HAP-1 (cell line): ENCODE measurements around the gene ZNF799.
A peak's percentile ranks its signal among the peaks of the same experiment; 100 is the strongest.
"Not testable (repeated sequence)": the region's sequence is repeated elsewhere in the genome, so short reads cannot be mapped to it uniquely, and the experiment has no call there.

ENCODE experiments used
- DNase-seq, 2 experiments: peaks; one replicate each; pipeline ENCODE4 v3.0.0-alpha.2; 2016 to 2020; ENCODE audit warnings: low spot score in 2 of 2
- H3K27me3 ChIP-seq: fragments of 250-450 bp; sonication (Bioruptor Pico); 2 replicates; pipeline ENCODE4 v1.5.1; 2020; ENCODE audit warnings: low read depth, mild to moderate bottlenecking, moderate library complexity
- H3K36me3 ChIP-seq: fragments of 250-450 bp; sonication (Bioruptor Pico); replicated peaks from 2 replicates; pipeline ENCODE4 v1.5.1; 2020; ENCODE audit warnings: mild to moderate bottlenecking
- H3K4me1 ChIP-seq: fragments of 250-450 bp; sonication (Bioruptor Pico); 2 replicates; pipeline ENCODE4 v1.5.1; 2020; ENCODE audit warnings: mild to moderate bottlenecking
- H3K4me3 ChIP-seq: fragments of 250-450 bp; sonication (Bioruptor Pico); 2 replicates; pipeline ENCODE4 v1.5.1; 2020; ENCODE audit warnings: mild to moderate bottlenecking, moderate library complexity
- H3K9me3 ChIP-seq: fragments of 250-450 bp; sonication (Bioruptor Pico); 2 replicates; pipeline ENCODE4 v1.5.1; 2020; ENCODE audit warnings: mild to moderate bottlenecking, moderate library complexity
- in situ Hi-C: fragments of 300-500 bp; cut with MboI; formaldehyde crosslinking; loops from 3 replicates; pipeline ENCODE4 v1.14.3; 2020; ENCODE audit warnings: low sequenced_read_pairs, inconsistent platforms, mixed read lengths

ZNF799 gene

DNA sequence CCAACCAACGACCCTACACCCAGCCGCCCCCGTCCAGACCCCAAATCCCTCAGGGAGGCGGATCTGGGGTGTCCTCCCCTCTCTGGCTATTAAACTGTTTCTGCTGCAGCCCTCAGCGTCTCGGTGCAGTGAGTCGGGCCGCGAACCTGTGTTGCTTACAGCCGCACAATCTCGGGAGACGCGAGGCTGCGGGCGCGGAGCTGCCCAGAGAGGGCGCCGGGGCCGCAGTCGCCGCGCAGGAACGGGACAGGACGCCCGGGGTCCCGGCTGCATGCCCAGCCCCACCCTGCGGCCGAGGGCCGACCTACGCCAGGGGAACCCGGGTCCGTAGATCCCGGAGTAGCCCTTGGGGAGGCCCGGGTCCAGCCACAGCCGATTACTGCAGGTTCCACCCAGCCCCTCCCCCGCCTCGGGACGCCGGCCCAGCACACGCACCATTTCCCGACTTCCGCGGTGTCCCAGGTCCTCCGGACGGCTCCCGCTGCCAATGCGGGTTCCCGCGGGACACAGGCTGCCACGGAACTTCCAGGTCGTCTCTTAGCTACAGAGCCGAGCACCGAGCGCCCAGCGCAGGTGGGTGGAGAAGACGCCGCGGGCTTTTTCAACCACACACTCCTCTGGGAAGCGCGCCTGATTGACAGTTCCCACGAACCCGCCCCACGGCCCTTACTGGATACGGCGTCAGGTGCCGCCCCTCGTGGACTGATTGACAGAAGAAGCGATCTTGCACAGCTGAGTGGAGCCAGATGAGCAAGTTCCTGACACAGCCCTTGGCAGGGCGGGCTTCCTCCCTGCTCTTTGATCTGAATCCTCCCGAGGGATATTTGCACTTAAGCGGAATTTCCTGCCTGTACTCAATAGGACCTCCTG is at the start of gene ZNF799:
TSS of gene ZNF799 (minus strand) at position 639 of the 870 bp plus-strand sequence. CDS start at position 438, 201 bp downstream.
- in situ Hi-C loops: no loop called here

DNA sequence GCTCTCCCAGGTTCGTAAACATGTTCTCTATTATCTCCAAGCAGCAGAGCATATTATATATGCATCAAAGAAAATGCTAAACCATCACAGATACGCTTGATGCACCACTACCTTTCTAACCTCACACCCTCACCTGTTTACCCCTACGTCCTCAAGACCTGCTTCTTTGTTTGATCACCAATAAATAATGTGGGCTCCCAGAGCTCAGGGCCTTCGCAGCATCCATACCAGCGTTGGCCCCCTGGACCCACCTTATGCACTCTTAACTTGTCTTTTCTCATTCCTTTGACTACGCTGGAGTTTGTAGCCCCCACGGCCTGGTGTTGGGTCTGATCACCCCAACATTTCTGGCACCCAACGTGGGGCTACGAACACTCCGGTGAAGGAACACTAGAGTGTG is 49.8 kb upstream of the ZNF799 start:
- peaks cover 5% of the 10 kb centered on the region; the same call in 1 of the 2 replicates for H3K9me3 ChIP-seq
- H3K36me3 ChIP-seq: no peaks in the 10 kb centered on the region
- H3K4me1 ChIP-seq: no peaks in the 10 kb centered on the region
- H3K27me3 ChIP-seq: no peaks in the 10 kb centered on the region
- in situ Hi-C loops: no loop called here
- no peak for DNase-seq
- H3K4me3 ChIP-seq: no peak overlapping the region

More for the DNA sequence above, at the start of gene ZNF799:
- no peaks in the 10 kb centered on the region for H3K9me3 ChIP-seq
- H3K27me3 ChIP-seq: no peaks in the 10 kb centered on the region
- DNase-seq: peak; percentile 91 to 98
- H3K36me3 ChIP-seq: no peaks in the 10 kb centered on the region
- H3K4me3 ChIP-seq: peak within 1 kb of the TSS; percentile 81
- no peaks in the 10 kb centered on the region for H3K4me1 ChIP-seq

DNA sequence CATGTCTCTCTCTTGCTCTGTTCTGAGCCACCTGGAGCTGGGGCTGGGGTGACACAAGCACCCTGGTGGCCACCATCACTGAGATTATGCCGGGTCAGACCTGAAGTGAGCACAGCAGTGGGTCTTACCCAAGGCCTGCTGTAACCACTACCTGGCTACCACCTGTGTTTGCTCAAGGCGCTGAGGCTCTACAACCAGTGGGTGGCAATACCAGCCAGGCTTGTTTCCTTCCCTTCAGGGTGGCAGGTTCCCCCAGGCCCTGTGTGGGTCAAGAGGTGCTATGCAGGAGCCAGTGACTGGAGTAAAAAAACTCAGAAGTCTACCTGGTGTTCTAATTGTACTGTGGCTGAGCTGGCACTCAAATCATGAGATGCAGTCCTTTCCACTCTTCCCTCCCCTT is 47.7 kb upstream of the ZNF799 start:
- Histone ChIP-seq H3K9me3 (0 out of 2 replicates have a peak, but pooled peaks cover 4% of the 10 kb centered on the region), H3K4me3 (no peak overlapping the region), H3K36me3 (no peaks in the 10 kb centered on the region), H3K27me3 (no peaks in the 10 kb centered on the region), H3K4me1 (no peaks in the 10 kb centered on the region)
- no peak for DNase-seq
- in situ Hi-C loops: no loop called here

DNA sequence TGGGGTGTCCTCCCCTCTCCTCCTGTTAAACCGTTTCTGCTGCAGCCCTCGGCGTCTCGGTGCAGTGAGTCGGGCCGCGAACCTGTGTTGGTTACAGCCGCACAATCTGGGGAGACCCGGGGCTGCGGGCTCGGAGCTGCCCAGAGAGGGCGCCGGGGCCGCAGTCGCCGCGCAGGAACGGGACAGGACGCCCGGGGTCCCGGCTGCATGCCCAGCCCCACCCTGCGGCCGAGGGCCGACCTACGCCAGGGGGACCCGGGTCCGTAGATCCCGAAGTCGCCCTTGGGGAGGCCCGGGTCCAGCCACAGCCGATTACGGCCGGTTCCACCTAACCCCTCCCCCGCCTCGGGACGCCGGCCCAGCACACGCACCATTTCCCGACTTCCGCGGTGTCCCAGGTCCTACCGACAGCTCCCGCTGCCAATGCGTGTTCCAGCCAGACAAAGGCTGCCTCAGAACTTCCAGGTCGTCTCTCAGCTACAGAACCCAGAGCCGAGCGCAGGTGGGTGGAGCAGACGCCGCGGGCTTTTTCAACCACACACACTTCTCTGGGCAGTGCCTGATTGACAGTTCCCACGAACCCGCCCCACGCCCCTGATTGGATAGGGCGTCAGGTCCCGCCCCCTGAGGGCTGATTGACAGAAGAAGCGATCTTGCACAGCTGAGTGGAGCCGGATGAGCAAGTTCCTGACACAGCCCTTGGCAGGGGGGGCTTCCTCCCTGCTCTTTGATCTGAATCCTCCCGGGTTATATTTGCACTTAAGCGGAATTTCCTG is 39.7 kb upstream of the ZNF799 start, which contains the start of gene ZNF443:
TSS of gene ZNF443 (minus strand) at position 481 of the 776 bp plus-strand sequence. CDS start at position 374, 107 bp downstream.
- Histone ChIP-seq H3K9me3 (0 out of 2 replicates have a peak, but pooled peaks cover 4% of the 10 kb centered on the region), H3K4me3 (peak within 1 kb of the TSS; percentile 69), H3K27me3 (no peaks in the 10 kb centered on the region), H3K4me1 (no peaks in the 10 kb centered on the region), H3K36me3 (no peaks in the 10 kb centered on the region)
- peak; percentile 99 to 100 for DNase-seq
- in situ Hi-C loops: no loop called here

DNA sequence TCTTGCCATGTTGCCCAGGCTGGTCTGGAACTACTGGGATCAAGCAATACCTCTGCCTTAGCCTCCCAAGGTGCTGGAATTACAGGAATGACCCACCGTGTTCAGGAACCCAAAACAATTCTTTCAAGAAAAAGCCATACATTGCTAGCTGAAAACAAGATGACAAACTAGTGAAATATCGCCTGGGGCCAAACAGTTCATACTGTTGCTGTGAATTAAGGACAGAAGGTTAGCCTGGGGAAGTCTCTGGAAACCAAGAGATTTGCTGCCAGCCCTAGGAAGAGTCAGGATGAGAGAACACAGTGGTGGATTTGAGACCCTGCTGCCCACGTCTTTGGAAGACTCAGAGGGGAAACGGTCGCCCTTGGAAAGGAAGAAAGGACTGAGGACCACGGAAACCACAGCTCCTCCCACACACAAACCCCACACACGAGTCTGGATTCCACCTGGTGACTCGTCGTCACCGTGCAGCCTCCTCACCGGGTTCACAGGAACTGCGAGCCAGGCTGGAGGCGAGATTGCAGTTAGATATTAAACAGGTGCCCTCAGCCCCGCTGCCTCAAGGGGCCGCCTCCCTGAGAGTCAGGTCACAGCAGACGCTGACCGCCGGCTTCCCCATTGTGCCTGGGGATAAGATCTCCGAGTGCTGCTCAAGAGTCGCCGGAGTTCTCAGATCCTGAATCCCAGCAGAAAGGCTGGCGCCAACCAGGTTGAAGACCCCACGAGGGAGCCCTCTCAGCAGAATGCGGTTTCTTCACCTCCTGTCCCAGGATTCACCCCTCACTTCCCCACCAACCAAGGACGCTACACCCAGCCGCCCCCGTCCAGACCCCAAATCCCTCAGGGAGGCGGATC is 38.8 kb upstream of the ZNF799 start:
- H3K9me3 ChIP-seq, H3K36me3 ChIP-seq, H3K4me1 ChIP-seq, in situ Hi-C loops, H3K27me3 ChIP-seq: not testable (repeated sequence)
- H3K4me3 ChIP-seq: peak overlapping the region; percentile 69
- DNase-seq: peak in 1 of 2 experiments; percentile 56

DNA sequence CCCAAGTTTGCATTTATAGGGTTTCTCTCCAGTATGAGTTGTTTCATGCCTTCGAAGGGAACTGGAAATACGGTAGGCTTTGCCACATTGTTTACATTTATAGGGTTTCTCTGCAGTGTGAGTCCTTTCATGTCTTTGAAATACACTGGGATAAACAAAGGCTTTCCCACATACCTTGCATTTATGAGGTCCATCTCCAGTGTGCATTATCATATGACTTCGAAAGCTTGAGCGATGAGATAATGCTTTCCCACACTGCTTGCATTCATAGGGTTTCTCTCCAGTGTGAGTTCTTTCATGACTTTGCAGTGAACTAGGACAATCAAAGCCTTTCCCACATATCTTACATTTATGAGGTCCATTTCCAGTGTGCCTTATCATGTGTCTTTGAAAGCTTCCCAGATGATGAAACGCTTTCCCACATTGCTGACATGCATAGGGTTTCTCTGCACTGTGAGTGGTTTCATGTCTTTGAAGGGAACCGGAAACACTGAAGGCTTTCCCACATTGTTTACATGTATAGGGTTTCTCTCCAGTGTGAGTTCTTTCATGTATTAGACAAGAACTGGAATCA is 29.7 kb upstream of the ZNF799 start:
- DNase-seq, H3K4me3 ChIP-seq, H3K27me3 ChIP-seq, H3K9me3 ChIP-seq, H3K4me1 ChIP-seq, H3K36me3 ChIP-seq, in situ Hi-C loops: not testable (repeated sequence)

DNA sequence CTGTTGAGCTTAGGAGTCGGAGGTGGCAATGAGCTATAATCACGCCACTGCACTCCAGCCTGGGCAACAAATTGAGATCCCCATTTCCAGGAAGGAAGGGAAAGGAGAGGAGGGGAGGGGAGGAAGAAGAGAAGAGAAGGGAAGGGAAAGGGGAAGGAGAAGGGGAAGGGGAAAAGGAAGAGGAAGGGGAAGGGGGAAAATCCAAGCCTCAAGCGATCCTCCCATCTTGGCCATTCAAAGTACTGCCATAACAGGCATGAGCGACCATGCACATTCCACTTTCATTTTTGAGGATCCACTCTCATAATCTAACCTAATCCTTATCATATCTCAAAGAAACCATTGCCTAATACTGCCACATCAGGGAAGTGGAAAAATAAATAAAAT is 24.8 kb upstream of the ZNF799 start:
- H3K27me3 ChIP-seq: no peaks in the 10 kb centered on the region
- no peak overlapping the region for H3K4me3 ChIP-seq
- no peaks in the 10 kb centered on the region for H3K4me1 ChIP-seq
- DNase-seq: no peak
- H3K9me3 ChIP-seq: peaks cover 22% of the 10 kb centered on the region
- peaks cover 5% of the 10 kb centered on the region for H3K36me3 ChIP-seq
- in situ Hi-C loops: no loop called here

DNA sequence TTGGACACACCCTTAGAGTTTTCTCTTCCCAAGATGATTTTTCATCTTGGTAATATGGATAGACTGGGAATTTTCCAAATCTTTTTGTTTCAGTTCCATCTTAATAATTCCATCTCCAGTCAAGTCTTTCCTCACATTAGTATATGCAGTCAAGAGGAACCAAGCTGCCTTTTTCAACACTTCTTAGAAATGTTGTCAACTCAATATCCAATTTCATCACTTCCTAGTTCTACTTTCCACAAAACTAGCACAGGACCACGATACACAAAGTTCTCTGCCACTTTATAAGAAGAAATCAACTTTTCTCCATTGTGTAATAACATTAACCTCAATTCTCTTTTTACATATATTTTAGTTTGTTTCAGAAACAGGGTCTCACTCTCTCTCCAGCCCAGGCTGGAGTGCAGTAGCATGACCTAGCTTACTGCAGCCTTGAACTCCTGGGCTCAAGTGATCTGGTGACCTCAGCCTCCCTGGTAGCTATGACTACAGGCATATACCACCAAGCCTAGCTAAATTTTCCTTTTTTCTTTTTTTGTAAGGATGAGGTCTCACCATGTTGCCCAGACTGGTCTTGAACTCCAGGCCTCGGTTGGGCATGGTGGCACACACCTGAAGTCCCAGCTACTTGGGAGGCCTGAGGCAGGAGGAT is 24.3 kb upstream of the ZNF799 start:
- Histone ChIP-seq H3K36me3 (peaks cover 2% of the 10 kb centered on the region), H3K4me3 (no peak overlapping the region), H3K9me3 (peaks cover 17% of the 10 kb centered on the region; the same call in 1 of the 2 replicates), H3K27me3 (no peaks in the 10 kb centered on the region), H3K4me1 (no peaks in the 10 kb centered on the region)
- in situ Hi-C loops: no loop called here
- DNase-seq: no peak

DNA sequence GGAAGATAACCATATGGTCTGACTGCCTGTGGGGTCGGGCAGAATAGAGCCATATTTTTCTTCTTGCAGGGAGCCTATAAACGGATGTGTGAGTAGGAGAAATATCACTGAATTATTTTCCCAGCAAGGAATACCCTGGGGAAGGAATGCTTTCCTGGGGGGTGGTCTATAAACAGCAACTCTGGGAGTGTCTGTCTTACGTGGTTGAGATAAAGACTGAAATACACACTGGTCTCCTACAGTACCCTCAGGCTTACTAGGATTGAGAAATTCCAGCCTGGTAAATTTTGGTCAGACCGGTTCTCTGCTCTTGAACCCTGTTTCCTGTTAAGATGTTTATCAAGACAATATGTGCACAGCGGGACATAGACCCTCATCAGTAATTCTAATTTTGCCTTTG is 16.2 kb upstream of the ZNF799 start:
- H3K27me3 ChIP-seq, in situ Hi-C loops, H3K4me1 ChIP-seq, H3K36me3 ChIP-seq, DNase-seq, H3K4me3 ChIP-seq, H3K9me3 ChIP-seq: not testable (repeated sequence)

DNA sequence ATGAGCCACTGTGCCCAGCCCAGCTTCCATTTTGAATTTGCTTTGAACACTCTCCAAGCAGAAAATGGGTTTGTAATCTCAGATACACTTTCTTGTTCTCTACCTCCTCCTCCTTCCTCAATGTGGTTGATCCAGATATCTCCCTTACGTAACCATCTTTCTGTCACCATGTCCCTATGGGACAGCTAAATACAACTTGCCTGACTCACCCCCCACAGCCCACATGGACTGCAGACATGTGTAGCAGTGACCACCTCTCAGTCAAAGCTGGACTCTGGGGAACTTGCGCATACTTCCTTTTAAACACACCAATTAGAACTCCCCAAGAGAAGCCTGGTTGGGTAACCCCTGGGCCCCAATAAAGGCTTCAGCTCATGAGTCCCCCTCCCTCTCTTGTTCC is 10.8 kb upstream of the ZNF799 start:
- no peaks in the 10 kb centered on the region for H3K36me3 ChIP-seq
- no peaks in the 10 kb centered on the region for H3K27me3 ChIP-seq
- no peak for DNase-seq
- H3K4me1 ChIP-seq: no peaks in the 10 kb centered on the region
- no peak overlapping the region for H3K4me3 ChIP-seq
- in situ Hi-C loops: no loop called here
- peaks cover 2% of the 10 kb centered on the region; the same call in 1 of the 2 replicates for H3K9me3 ChIP-seq

DNA sequence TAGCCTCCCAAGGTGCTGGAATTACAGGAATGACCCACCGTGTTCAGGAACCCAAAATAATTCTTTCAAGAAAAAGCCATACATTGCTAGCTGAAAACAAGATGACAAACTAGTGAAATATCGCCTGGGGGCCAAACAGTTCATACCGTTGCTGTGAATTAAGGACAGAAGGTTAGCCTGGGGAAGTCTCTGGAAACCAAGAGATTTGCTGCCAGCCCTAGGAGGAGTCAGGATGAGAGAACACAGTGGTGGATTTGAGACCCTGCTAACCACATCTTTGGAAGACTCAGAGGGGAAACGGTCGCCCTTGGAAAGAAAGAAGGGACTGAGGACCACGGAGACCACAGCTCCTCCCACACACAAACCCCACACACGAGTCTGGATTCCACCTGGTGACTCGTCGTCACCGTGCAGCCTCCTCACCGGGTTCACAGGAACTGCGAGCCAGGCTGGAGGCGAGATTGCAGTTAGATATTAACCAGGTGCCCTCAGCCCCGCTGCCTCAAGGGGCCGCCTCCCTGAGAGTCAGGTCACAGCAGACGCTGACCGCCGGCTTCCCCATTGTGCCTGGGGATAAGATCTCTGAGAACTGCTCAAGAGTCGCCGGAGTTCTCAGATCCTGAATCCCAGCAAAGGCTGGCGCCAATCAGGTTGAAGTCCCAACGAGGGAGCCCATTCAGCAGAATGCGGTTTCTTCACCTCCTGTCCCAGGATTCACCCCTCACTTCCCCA is 1.0 kb downstream of the ZNF799 start:
- not testable (repeated sequence) for H3K9me3 ChIP-seq
- peak; percentile 6 to 56 for DNase-seq

DNA sequence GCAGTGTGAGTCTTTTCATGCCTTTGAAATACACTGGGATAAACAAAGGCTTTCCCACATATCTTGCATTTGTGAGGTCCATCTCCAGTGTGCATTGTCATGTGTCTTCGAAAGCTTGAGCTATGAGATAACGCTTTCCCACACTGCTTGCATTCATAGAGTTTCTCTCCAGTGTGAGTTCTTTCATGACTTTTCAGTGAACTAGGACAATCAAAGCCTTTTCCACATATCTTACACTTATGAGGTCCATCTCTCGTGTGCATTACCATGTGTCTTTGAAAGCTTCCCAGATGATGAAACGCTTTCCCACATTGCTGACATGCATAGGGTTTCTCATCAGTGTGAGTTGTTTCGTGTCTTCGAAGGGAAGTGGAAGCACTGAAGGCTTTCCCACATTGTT is 9.9 kb downstream of the ZNF799 start:
- DNase-seq, in situ Hi-C loops, H3K4me3 ChIP-seq, H3K4me1 ChIP-seq, H3K36me3 ChIP-seq, H3K9me3 ChIP-seq, H3K27me3 ChIP-seq: not testable (repeated sequence)

More for the DNA sequence above, 1.0 kb downstream of the ZNF799 start:
- H3K4me3 ChIP-seq: peak overlapping the region; percentile 81
- H3K4me1 ChIP-seq, in situ Hi-C loops, H3K27me3 ChIP-seq, H3K36me3 ChIP-seq: not testable (repeated sequence)
